ENCODE measurements around the gene POMT2.

GRCh38 chr14:77342726-77343397, 22.2 kb upstream of the POMT2 start:
- no peak for TF ChIP-seq POLR2A (IDR thresholded peaks at IDR 0.05)
- no peak for TF ChIP-seq CTCF (IDR thresholded peaks at IDR 0.05)

Data from heart left ventricle (tissue), 13 donors.